OCI-LY7 (cell line): ENCODE measurements around the gene PODN. TPM values are rescaled to one million over a fixed set of nuclear protein-coding genes. Genes with fewer than 3 reads are reported as not detected.

Experiments used
- BruUV-seq: library from RNA; stranded (reverse); fragments of 400-500 nt; replicated peaks from 2 replicates; lab custom pipeline; 2021; lab: Mats Ljungman, UMichigan
- CTCF ChIA-PET: fragments of 300-600 bp; sonication (Branson Sonifier 250); formaldehyde crosslinking; loops from one replicate; lab custom pipeline; 2022; ENCODE audit warnings: antibody characterized with exemption; ENCODE audit not compliant: unreplicated experiment; lab: Charles Lee
- POLR2A ChIA-PET: fragments of 300-600 bp; sonication (Branson Sonifier 250); formaldehyde crosslinking; loops from one replicate; lab custom pipeline; 2022; ENCODE audit warnings: antibody characterized with exemption; lab: Charles Lee
- DNase-seq: peaks from one replicate; pipeline ENCODE4 v3.0.0-alpha.2; 2015; ENCODE audit warnings: low spot score
- H2AFZ ChIP-seq: fragments of 200-600 bp; sonication (generic), shearing (Covaris generic); 2 replicates; pipeline ENCODE4 v1.6.1; 2014; ENCODE audit warnings: mild to moderate bottlenecking, antibody characterized with exemption, low read length, moderate library complexity
- H3K27ac ChIP-seq: fragments of 200-600 bp; sonication (generic); 2 replicates; pipeline ENCODE4 v1.5.1; 2014; ENCODE audit warnings: mixed run types, low read depth, mild to moderate bottlenecking, moderate library complexity, low read length, inconsistent platforms; ENCODE audit not compliant: poor library complexity, severe bottlenecking
- H3K36me3 ChIP-seq: fragments of 200-600 bp; sonication (generic); 2 replicates; pipeline ENCODE4 v1.6.1; 2014; ENCODE audit warnings: mild to moderate bottlenecking, antibody characterized with exemption, low read length, moderate library complexity, mixed read lengths; ENCODE audit not compliant: insufficient read depth
- H3K4me1 ChIP-seq: fragments of 200-600 bp; sonication (generic); 2 replicates; pipeline ENCODE4 v1.5.1; 2014; ENCODE audit warnings: mild to moderate bottlenecking, low read length; ENCODE audit not compliant: insufficient read depth, poor library complexity, severe bottlenecking
- H3K4me2 ChIP-seq: fragments of 200-600 bp; sonication (generic); 2 replicates; pipeline ENCODE4 v1.6.1; 2014; ENCODE audit warnings: mild to moderate bottlenecking, low read length
- H3K4me3 ChIP-seq: fragments of 200-600 bp; sonication (generic); 2 replicates; pipeline ENCODE4 v1.5.1; 2014; ENCODE audit warnings: mild to moderate bottlenecking, low read depth, low read length; ENCODE audit not compliant: poor library complexity, severe bottlenecking
- H3K79me2 ChIP-seq: fragments of 200-600 bp; sonication (generic); 2 replicates; pipeline ENCODE4 v1.6.1; 2016; ENCODE audit warnings: low read depth, mild to moderate bottlenecking, low read length, moderate library complexity, mixed read lengths; ENCODE audit not compliant: insufficient read depth
- H3K9me2 ChIP-seq: fragments of 200-600 bp; sonication (generic); 2 replicates; pipeline ENCODE4 v1.6.1; 2016; ENCODE audit warnings: mild to moderate bottlenecking, low read length, mixed read lengths; ENCODE audit not compliant: insufficient read depth
- H3K9me3 ChIP-seq: fragments of 200-600 bp; sonication (generic); 2 replicates; pipeline ENCODE4 v1.6.1; 2014; ENCODE audit warnings: mild to moderate bottlenecking, mixed run types, low read length, mixed read lengths
- H4K20me1 ChIP-seq: fragments of 200-600 bp; sonication (generic); 2 replicates; pipeline ENCODE4 v1.6.1; 2014; ENCODE audit warnings: mild to moderate bottlenecking, antibody characterized with exemption, low read length, moderate library complexity, mixed read lengths; ENCODE audit not compliant: insufficient read depth
- EZH2phosphoT487 ChIP-seq: fragments of 200-600 bp; sonication (generic); IDR thresholded peaks from 2 replicates; pipeline ENCODE4 v1.6.1; 2018; ENCODE audit warnings: low read depth, borderline replicate concordance, mild to moderate bottlenecking, mixed run types, antibody characterized with exemption, low read length, moderate library complexity, mixed read lengths
- intact Hi-C: fragments of 100-400 bp; cut with micrococcal nuclease; formaldehyde crosslinking; loops from one replicate; pipeline ENCODE4 v1.10.0; 2022; ENCODE audit not compliant: unreplicated experiment
- total RNA-seq, 2 experiments: library from RNA; depleted of rRNA in 1 of 2; stranded (reverse); fragments of >200 nt in 1 of 2; shearing (Covaris generic) in 1 of 2; gene quantifications; 2 replicates each; pipeline ENCODE4 v1.2.3, GENCODE V29; 2014 to 2022
- TF ChIP-seq, protein P1 (sequence below): fragments of 200-600 bp; sonication (generic); conservative IDR thresholded peaks from 2 replicates; pipeline ENCODE4 v1.5.1; 2014; ENCODE audit warnings: mild to moderate bottlenecking, antibody characterized with exemption, low read length, moderate library complexity, mixed read lengths

PODN gene
- total RNA-seq, 2 experiments from 2014 or later = not detected

DNA sequence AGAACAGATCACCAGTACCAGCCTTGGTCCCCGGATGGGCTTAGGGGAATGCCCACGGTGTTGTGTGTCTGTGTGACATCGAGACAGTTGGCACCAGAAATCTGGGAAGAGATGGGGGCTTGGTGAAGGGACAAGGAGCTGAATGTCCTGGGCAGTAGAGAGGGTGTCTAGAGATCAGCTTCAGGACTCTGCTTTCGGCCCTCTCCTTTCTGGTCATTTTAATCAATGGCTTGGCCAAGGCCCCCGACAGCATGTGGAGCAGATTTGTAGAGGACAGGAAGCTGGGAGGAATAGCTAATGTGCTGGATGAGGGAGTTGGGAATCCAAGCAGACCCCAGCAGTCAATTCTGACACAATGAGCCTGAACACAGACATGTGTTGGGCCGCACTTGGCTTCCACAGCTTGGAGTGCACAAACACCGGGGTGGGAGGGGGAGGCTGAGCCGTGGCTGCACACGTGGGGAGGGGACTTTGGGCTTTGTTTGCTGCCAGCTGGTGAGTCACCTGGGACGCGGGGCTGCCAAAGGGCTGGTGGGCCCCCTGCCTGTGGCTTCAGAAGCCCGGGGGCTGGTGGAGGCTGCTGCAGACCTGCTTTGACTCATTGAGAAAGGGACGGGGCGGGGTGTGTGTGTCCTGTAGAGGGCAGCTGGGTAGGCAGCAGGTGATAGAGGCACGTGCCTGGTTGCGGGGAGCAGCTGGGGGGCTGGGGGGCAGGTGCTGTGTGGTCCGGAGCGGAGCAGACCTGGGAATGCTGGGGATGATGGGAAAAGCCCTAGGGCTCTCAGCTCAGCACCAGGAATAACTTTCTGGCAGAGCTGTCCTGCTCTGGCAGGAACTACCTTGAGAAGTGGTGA lies 59.5 kb downstream of the PODN start:
- TF ChIP-seq, protein P1, sequence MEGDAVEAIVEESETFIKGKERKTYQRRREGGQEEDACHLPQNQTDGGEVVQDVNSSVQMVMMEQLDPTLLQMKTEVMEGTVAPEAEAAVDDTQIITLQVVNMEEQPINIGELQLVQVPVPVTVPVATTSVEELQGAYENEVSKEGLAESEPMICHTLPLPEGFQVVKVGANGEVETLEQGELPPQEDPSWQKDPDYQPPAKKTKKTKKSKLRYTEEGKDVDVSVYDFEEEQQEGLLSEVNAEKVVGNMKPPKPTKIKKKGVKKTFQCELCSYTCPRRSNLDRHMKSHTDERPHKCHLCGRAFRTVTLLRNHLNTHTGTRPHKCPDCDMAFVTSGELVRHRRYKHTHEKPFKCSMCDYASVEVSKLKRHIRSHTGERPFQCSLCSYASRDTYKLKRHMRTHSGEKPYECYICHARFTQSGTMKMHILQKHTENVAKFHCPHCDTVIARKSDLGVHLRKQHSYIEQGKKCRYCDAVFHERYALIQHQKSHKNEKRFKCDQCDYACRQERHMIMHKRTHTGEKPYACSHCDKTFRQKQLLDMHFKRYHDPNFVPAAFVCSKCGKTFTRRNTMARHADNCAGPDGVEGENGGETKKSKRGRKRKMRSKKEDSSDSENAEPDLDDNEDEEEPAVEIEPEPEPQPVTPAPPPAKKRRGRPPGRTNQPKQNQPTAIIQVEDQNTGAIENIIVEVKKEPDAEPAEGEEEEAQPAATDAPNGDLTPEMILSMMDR = no peak
- no peak for TF ChIP-seq EZH2phosphoT487

DNA sequence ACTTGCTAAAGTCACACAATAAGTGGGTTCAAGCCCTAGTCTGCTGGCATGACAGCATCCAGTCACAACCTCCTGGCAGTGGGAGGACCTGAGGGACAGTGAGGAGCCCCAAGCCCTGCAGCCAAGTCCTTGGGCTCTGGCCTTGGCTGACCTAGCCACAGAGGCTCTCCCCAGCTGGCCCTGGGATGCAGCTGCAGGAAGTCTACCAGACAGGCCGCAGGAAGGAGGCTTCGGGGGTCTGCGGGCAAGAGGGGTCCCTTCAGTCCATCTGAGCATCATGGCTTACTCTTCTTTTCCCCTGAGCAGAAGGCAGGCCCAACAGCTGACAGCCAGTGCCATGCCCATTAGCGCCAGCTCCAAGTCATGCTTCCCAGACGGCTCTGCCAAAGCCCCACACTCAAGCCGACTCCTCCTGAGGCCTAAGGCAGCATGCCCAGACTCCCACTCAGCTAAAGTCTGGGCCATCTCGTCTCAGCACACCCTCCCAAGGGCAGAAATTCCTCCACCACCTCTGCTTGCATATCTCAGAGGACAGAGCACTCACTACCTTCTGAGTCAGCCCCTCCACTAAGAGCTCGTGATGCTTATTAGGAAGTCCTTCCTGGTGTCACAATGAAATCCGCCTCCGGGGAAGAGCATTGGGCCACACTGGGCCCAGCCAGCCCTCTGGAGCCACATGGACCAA lies 60.3 kb downstream of the PODN start:
- Histone ChIP-seq H3K4me3 (no peak overlapping the region), H3K4me1 (no peaks in the 10 kb centered on the region), H3K9me3 (no peaks in the 10 kb centered on the region), H3K36me3 (no peaks in the 10 kb centered on the region), H2AFZ (no peak overlapping the region), H3K27ac (no peak overlapping the region), H3K79me2 (no peaks in the 10 kb centered on the region), H4K20me1 (no peaks in the 10 kb centered on the region), H3K9me2 (no peaks in the 10 kb centered on the region), H3K4me2 (no peak overlapping the region)
- intact Hi-C loops = no loop called here
- DNase-seq = no peak
- no TSS peak for BruUV-seq
- CTCF ChIA-PET = no interaction called here
- TF ChIP-seq EZH2phosphoT487 = no peak
- TF ChIP-seq, protein P1 = no peak
- POLR2A ChIA-PET = no interaction called here

More for the DNA sequence above, 59.5 kb downstream of the PODN start:
- Histone ChIP-seq H3K9me2 (no peaks in the 10 kb centered on the region), H4K20me1 (no peaks in the 10 kb centered on the region), H3K9me3 (no peaks in the 10 kb centered on the region), H3K27ac (no peak overlapping the region), H3K4me3 (no peak overlapping the region), H3K4me1 (no peaks in the 10 kb centered on the region), H2AFZ (no peak overlapping the region), H3K4me2 (no peak overlapping the region), H3K79me2 (no peaks in the 10 kb centered on the region), H3K36me3 (no peaks in the 10 kb centered on the region)
- CTCF ChIA-PET = no interaction called here
- no peak for DNase-seq
- intact Hi-C loops = no loop called here
- POLR2A ChIA-PET = no interaction called here
- no TSS peak for BruUV-seq

DNA sequence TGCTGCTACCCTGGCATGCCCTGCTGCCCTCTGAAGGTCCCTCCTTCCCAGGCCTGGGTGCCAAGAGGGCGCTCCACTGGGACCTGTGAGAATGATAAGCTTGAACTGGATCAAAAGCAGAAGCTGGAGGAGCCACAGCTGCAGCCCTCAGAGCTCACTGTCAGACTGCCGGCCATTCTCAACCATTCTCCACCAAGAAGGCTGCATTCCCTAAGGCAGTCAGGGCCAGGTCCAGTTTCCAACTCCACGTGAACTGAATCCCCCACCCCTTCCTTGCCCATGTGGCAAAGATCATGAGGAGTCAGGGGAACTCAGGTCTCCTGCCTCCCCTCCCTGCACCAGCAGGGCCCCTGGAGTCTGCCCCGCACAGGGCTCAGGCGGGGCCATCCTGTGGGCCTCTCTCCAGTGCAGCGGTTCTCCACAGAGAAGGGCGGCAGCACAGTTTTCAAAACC lies 61.0 kb downstream of the PODN start:
- H3K4me1 ChIP-seq = no peaks in the 10 kb centered on the region
- H3K9me3 ChIP-seq = no peaks in the 10 kb centered on the region
- ChIA-PET POLR2A (no interaction called here), CTCF (no interaction called here)
- DNase-seq = no peak
- no peaks in the 10 kb centered on the region for H3K9me2 ChIP-seq
- H2AFZ ChIP-seq = no peak overlapping the region
- no peak overlapping the region for H3K4me2 ChIP-seq
- no peak overlapping the region for H3K27ac ChIP-seq
- no TSS peak for BruUV-seq
- H3K36me3 ChIP-seq = no peaks in the 10 kb centered on the region
- no peak overlapping the region for H3K4me3 ChIP-seq
- intact Hi-C loops = no loop called here
- no peaks in the 10 kb centered on the region for H3K79me2 ChIP-seq
- TF ChIP-seq EZH2phosphoT487 = no peak
- TF ChIP-seq, protein P1 = no peak
- no peaks in the 10 kb centered on the region for H4K20me1 ChIP-seq
